Stimulated activated CD4-positive, alpha-beta T cell treated with anti-CD3 and anti-CD28 coated beads, Interleukin-2, amount 100 ng/mL, for 48 hours (primary cell): ENCODE results near the gene POLR2F.

Source experiments
- DNase-seq, 2 donors: peaks; one replicate each; pipeline ENCODE4 v3.0.0-alpha.2; 2020

Gene POLR2F

GRCh38 chr22:38009000-38009806 lies 55.7 kb downstream of the POLR2F start:
- no peak for DNase-seq

DNA sequence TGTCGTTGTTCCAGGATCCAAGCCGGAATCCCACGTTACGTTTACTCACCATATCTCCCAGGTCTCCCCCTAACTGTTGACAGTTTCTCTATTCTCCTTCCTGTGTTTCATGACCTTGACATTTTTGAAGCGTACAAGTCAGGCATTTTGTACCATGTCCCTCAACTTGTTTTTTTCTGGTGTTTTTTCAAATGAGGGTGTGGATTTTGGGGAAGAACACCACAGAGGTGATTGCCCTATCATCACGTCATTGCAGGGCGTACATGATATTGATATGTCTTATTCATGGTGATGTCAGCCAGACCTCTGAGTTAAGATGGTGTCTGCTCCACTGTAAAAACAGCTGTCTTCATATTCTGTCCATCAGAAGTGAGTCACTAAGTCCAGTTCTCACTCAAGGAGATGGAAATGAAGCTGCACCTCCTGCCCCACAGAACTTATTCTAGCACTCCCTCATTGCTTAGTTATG lies 59.1 kb downstream of the POLR2F start:
- DNase-seq, result no peak

DNA sequence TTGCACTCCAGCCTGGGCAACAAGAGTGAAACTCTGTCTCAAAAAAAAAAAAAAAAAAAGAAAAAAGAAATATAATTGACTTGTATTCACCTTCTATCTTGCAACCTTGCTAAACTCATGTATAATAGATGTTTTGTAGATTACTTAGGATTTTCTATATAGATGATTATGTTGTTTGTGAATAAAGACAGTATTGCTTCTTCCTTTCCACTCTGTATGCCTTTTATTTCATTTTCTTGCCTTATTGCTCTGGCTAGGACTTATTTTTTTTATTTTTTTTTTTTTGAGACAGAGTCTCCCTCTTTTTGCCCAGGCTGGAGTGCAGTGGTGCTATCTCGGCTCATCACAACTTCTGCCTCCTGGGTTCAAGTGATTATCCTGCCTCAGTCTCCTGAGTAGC lies 60.6 kb downstream of the POLR2F start:
- DNase-seq, result no peak

GRCh38 chr22:38016182-38017151 lies 63.0 kb downstream of the POLR2F start:
- no peak for DNase-seq

DNA sequence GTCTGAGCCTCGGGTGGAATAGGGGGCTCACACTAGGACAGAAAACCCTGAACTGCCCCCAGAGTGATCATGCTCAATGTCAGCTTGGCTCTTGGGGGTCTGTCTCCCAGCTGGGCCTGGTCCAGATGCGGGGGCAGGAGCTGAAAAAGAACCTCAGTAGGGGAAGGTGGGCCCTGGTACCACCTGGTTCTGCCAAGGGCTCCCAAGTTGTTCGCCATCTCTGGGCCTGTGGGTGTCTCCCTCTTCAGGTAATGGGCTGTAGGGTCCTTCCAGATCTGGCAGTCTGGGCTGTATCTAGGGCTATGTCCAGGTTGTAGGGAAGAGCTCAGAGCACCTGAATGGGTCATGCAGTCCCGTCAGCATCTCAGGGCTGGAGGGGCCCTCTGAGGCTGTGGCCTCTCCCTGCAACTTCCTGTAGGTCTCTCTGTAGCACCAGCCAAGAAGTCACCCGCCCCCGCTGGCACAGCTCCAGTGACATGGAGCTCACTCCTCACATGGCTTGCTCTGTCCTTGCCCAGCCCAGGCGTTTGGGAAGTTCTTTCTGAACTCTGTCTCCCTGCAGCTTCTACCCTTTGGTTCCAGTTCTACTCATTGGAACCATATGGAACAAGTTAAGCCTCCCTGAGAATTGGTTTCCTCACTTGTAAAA lies 63.9 kb downstream of the POLR2F start:
- DNase-seq, result no peak

DNA sequence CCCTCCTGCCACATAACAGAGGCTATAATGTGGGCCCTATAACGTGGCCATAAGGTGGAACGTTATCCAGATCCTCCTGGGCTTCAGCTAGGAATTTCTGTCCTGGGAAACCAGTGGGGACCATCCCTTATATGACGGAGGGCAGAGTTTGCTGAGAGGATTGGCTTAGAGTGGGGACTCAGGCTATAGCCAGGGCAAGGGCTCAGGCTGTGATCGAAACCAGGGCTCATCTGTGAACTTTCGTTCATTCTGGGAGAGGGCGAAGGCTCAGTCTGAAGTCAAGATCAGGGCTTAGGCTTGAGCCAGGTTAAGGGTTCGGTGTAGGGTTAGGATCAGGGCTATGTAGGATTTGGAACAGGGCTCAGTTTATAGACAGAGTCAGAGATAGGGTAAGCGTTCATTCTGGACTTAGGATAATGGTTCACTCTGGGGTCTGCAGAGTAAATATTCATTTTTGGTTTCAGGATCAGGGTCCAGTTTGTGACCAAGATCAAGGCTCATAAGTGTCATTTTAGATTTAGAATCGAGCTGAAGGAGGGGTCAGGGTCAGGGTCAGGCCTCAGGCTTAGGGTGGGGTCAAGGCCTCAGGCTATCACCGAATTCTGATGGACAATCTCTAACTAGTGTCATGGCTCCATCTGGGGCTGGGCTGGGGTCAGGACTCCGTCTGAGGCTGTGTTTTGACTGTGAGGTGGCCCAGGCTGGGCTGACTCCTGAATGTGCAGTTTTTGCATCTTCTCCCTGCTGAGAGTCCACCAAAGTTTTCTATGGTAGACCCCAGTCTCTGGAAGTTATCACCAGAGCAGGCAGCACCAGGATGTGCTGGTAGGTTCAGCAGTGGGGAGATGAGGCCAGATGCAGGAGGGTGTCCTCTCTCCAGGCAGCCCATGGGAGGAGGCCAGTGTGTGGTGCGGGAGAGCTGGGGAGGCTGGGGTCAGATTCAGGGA lies 64.7 kb downstream of the POLR2F start:
- DNase-seq, result no peak
